ENCODE results near the gene OR2W3. TPM values are rescaled to one million over a fixed set of nuclear protein-coding genes. Genes with fewer than 3 reads are reported as not detected.

OR2W3 gene
- total RNA-seq, 1 donor from 2014 or later, result not detected

DNA sequence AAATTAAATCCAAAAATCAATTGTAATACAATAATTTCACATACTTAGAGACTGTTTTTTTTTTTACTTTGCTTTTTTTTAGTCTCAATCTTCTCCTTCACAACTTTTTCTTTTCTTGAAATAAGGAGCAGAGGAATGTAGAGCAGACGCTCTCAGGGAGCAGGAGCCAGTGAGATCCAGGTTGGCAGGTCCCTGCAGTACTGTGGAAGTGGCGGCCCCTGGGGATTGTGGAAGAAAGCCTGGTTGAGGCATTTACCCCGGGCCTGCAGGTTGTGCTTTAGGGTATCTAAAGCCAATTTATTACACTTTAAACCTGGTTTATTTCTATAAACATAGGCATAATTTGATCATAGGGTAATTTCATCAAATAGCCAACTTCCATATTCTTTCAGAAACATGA, 28.6 kb downstream of the OR2W3 start:
- Histone ChIP-seq H3K36me3 (ENCODE audit: control insufficient read depth, insufficient read depth, low read length) (no peaks in the 10 kb centered on the region), H3K4me3 (ENCODE audit: low read depth, low read length) (no peak overlapping the region), H3K27me3 (ENCODE audit: control insufficient read depth, insufficient read depth, low read length) (no peaks in the 10 kb centered on the region)
- DNase-seq (ENCODE audit: low read depth) (no peak), FAIRE-seq (no peak)
- TF ChIP-seq, protein P1, sequence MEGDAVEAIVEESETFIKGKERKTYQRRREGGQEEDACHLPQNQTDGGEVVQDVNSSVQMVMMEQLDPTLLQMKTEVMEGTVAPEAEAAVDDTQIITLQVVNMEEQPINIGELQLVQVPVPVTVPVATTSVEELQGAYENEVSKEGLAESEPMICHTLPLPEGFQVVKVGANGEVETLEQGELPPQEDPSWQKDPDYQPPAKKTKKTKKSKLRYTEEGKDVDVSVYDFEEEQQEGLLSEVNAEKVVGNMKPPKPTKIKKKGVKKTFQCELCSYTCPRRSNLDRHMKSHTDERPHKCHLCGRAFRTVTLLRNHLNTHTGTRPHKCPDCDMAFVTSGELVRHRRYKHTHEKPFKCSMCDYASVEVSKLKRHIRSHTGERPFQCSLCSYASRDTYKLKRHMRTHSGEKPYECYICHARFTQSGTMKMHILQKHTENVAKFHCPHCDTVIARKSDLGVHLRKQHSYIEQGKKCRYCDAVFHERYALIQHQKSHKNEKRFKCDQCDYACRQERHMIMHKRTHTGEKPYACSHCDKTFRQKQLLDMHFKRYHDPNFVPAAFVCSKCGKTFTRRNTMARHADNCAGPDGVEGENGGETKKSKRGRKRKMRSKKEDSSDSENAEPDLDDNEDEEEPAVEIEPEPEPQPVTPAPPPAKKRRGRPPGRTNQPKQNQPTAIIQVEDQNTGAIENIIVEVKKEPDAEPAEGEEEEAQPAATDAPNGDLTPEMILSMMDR (IDR thresholded peaks at IDR 0.05; ENCODE audit: insufficient read depth, low read length, severe bottlenecking), result no peak

DNA sequence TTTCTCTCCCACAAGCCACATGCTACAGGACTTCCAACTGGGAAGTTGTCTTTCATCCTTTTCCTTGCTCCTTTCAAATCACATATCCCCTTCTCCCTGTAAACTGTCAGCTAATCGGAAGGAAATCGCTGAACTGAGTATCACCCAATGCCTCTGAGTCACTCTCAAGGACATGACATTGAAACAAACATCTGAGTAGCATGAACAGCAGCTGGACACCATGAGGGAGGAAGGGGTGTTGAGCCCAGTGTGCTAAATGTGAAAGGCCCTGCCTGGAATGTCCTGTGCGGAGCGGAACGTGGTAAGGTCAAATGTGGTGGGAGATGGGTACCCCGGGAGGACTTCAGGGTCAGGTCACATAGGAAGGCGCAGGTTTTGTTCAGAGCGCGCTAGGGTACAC, 29.5 kb downstream of the OR2W3 start, which contains the start of gene OR2AJ1:
TSS of gene OR2AJ1 (plus strand) at position 22 of the 400 bp plus-strand sequence. CDS start 8,880 bp downstream, outside the sequence.
- H3K4me3 ChIP-seq (ENCODE audit: low read depth, low read length), result no peak within 1 kb of the TSS
- no peaks in the 10 kb centered on the region for H3K27me3 ChIP-seq (ENCODE audit: control insufficient read depth, insufficient read depth, low read length)
- DNase-seq (ENCODE audit: low read depth), result no peak
- TF ChIP-seq, protein P1 (IDR thresholded peaks at IDR 0.05; ENCODE audit: insufficient read depth, low read length, severe bottlenecking), result no peak
- FAIRE-seq, result no peak
- no peaks in the 10 kb centered on the region for H3K36me3 ChIP-seq (ENCODE audit: control insufficient read depth, insufficient read depth, low read length)

DNA sequence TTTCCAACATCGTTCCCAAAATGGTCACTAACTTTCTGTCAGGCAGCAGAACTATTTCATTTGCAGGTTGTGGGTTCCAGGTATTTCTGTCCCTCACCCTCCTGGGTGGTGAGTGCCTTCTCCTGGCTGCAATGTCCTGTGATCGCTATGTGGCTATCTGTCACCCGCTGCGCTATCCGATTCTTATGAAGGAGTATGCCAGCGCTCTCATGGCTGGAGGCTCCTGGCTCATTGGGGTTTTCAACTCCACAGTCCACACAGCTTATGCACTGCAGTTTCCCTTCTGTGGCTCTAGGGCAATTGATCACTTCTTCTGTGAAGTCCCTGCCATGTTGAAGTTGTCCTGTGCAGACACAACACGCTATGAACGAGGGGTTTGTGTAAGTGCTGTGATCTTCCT, 38.6 kb downstream of the OR2W3 start:
- TF ChIP-seq, protein P1 (IDR thresholded peaks at IDR 0.05; ENCODE audit: insufficient read depth, low read length, severe bottlenecking), result no peak
- DNase-seq (ENCODE audit: low read depth) (no peak), FAIRE-seq (no peak)
- Histone ChIP-seq H3K36me3 (ENCODE audit: control insufficient read depth, insufficient read depth, low read length) (no peaks in the 10 kb centered on the region), H3K27me3 (ENCODE audit: control insufficient read depth, insufficient read depth, low read length) (no peaks in the 10 kb centered on the region), H3K4me3 (ENCODE audit: low read depth, low read length) (no peak overlapping the region)

GRCh38 chr1:247935781-247936180, 40.4 kb downstream of the OR2W3 start:
- Histone ChIP-seq H3K36me3 (ENCODE audit: control insufficient read depth, insufficient read depth, low read length) (no peaks in the 10 kb centered on the region), H3K27me3 (ENCODE audit: control insufficient read depth, insufficient read depth, low read length) (no peaks in the 10 kb centered on the region), H3K4me3 (ENCODE audit: low read depth, low read length) (no peak overlapping the region)
- no peak for DNase-seq (ENCODE audit: low read depth)
- FAIRE-seq, result no peak
- TF ChIP-seq, protein P1 (IDR thresholded peaks at IDR 0.05; ENCODE audit: insufficient read depth, low read length, severe bottlenecking), result no peak

- no peaks in the 10 kb centered on the region for H3K27me3 ChIP-seq (ENCODE audit: control insufficient read depth, insufficient read depth, low read length)
- no peak for FAIRE-seq
- DNase-seq (ENCODE audit: low read depth), result no peak
- TF ChIP-seq, protein P1 (IDR thresholded peaks at IDR 0.05; ENCODE audit: insufficient read depth, low read length, severe bottlenecking), result no peak
- H3K4me3 ChIP-seq (ENCODE audit: low read depth, low read length), result no peak overlapping the region
- no peaks in the 10 kb centered on the region for H3K36me3 ChIP-seq (ENCODE audit: control insufficient read depth, insufficient read depth, low read length)
Observed at GRCh38 chr1:247936415-247936814, 41.0 kb downstream of the OR2W3 start.
